ENCODE results near the gene GRAMD2B.

GRAMD2B gene

GRCh38 chr5:126542441-126542840 lies 119.2 kb downstream of the GRAMD2B start:
- no peak for TF ChIP-seq CTCF (IDR thresholded peaks at IDR 0.05)

GRCh38 chr5:126543009-126543408 lies 119.8 kb downstream of the GRAMD2B start:
- no peak for TF ChIP-seq CTCF (IDR thresholded peaks at IDR 0.05)
- no peaks in the 10 kb centered on the region for H3K4me1 ChIP-seq (ENCODE audit: control insufficient read depth in 1 of 2, insufficient read depth in 1 of 2, low read depth in 1 of 2, low read length in 1 of 2)
- H3K4me3 ChIP-seq (ENCODE audit: low read depth in 1 of 2, low read length in 1 of 2) = no peak overlapping the region
- no peak overlapping the region for H3K27ac ChIP-seq
- no peaks in the 10 kb centered on the region for H3K9me3 ChIP-seq
- no peaks in the 10 kb centered on the region for H3K27me3 ChIP-seq
- no peaks in the 10 kb centered on the region for H3K36me3 ChIP-seq

More at GRCh38 chr5:126542441-126542840, 119.2 kb downstream of the GRAMD2B start:
- no peaks in the 10 kb centered on the region for H3K36me3 ChIP-seq
- H3K27me3 ChIP-seq = no peaks in the 10 kb centered on the region
- no peak overlapping the region for H3K27ac ChIP-seq
- no peaks in the 10 kb centered on the region for H3K9me3 ChIP-seq
- no peak overlapping the region for H3K4me3 ChIP-seq (ENCODE audit: low read depth in 1 of 2, low read length in 1 of 2)
- H3K4me1 ChIP-seq (ENCODE audit: control insufficient read depth in 1 of 2, insufficient read depth in 1 of 2, low read depth in 1 of 2, low read length in 1 of 2) = no peaks in the 10 kb centered on the region

- H3K4me3 ChIP-seq (ENCODE audit: low read depth in 1 of 2, low read length in 1 of 2) = no peak overlapping the region
- H3K27me3 ChIP-seq = no peaks in the 10 kb centered on the region
- no peaks in the 10 kb centered on the region for H3K36me3 ChIP-seq
- H3K9me3 ChIP-seq = no peaks in the 10 kb centered on the region
- H3K4me1 ChIP-seq (ENCODE audit: control insufficient read depth in 1 of 2, insufficient read depth in 1 of 2, low read depth in 1 of 2, low read length in 1 of 2) = no peaks in the 10 kb centered on the region
- H3K27ac ChIP-seq = no peak overlapping the region
- no peak for TF ChIP-seq CTCF (IDR thresholded peaks at IDR 0.05)
Observed at GRCh38 chr5:126543660-126544059, 120.5 kb downstream of the GRAMD2B start.
